ENCODE measurements around the gene ITPR2.
A peak's percentile ranks its signal among the peaks of the same experiment; 100 is the strongest.
"Not testable (repeated sequence)": the region's sequence is repeated elsewhere in the genome, so short reads cannot be mapped to it uniquely, and the experiment has no call there.

The ITPR2 gene

DNA sequence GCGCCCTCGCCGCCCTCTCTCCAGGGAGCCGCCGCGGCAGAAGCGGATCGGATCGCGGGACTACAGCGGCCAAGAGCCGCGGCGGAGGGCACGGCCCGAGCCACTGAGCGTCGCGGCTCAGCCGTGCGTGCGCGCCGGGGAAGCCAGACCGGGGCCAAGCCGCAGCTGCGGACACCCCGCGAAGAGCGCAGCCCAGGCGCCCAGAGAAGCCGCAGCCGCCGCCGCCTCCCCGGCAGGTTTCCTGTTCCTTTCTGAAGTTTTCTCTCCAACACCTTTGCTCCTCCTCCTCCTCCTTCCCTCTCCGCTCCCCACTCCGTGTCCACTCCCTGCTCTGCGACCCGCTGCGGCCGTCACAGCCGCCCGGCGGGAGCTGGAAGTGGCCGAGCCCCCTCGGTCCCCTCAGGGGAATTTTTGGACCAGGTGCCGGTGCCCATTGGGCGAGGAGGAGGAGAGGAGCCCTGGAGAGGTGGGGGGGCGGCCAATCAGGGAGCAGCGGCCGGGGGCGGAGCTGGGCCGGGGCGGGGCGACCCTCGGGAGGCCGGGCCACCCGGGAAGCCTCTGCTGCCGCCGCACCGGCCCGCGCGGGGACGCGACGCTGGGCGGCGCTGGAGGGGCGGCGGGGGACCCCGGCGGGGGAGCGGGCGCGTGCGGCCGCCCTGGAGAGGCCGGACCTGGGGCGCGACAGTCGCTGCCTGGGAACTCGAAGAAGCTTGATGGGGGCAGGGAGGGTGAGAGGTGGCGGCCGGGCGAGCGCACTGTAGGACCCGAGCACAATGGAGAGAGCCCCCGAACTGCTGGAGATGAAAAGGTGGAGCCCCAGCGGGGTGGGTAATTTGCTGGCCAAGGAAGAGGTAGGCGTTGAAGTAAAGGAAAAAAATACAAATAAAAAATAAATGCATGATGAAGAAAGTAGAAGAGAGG lies at the start of gene ITPR2:
ITPR2 (minus strand) TSS at position 373 of the 921 bp plus-strand sequence. CDS start 413 bp downstream, outside the sequence.
- DNase-seq: peak; percentile 87 to 92

GRCh38 chr12:26880625-26881024 lies 47.6 kb upstream of the ITPR2 start:
- no peak for DNase-seq

- DNase-seq: no peak
Measured at GRCh38 chr12:26878661-26879119, 45.7 kb upstream of the ITPR2 start.

- no peak for DNase-seq
Measured at GRCh38 chr12:26874501-26875296, 41.7 kb upstream of the ITPR2 start.

DNA sequence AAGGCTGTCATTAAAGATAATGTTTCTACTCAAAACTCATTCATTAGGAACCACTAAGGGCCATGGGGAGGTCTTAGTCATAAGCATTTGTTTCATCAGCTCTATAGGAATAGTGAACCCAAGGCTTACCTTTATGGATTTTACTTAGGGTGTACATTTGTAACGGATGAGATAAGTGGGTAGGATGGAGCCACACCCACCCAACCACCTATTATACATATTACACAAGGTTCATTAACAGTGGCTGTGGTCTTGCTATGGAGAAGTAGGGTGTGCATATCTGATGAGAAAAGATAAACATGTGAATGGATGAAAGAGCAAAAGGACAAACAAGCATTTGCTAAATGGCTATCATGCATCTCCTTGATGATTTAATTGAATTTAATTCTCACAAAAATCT lies 39.6 kb upstream of the ITPR2 start:
- no peak for DNase-seq

GRCh38 chr12:26871985-26872384 lies 39.0 kb upstream of the ITPR2 start:
- no peak for DNase-seq

DNA sequence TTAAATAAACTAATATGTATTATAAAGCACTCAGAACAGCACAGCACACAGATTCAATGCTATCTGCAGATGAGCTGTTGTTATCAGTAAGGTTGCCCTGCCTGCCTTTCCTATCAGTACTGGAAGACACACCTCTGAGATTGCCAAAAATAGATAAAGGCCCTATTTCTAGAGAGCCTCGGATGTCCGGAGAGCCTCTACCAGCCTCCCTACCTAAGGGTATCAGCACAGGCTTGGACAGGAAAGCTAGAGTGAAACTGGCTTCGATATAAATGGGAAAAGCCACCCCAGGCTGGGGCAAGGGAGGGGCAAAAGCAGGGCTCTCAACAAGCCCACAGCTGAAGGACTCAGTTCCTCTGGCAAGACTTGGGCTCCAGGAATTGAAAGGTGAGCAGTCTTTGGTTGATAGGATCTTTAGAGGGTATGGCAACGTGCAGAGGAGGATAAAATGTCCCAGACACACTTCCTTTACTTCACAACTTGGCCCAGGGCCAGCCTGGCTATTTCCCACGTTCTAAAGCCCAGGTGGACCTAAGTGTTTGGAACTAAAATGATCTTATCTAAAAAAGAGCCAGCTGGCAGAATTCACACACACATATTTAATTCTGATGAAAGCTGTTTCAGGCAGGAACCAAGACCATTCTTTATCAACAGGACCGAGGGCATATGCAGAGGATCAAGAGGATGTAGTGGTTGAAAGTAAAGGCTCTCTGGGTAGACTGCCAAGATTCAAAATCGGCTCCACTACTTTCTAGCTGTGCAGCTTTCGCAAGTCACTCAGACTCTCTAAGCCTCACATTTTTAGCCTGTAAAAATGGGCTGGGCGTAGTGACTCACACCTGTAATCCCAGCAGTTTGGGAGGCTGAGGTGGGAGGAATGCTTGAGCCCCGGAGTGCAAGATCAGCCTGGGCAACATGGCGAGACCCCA lies 37.8 kb upstream of the ITPR2 start:
- no peak for DNase-seq

GRCh38 chr12:26869908-26870459 lies 37.0 kb upstream of the ITPR2 start:
- no peak for DNase-seq

DNA sequence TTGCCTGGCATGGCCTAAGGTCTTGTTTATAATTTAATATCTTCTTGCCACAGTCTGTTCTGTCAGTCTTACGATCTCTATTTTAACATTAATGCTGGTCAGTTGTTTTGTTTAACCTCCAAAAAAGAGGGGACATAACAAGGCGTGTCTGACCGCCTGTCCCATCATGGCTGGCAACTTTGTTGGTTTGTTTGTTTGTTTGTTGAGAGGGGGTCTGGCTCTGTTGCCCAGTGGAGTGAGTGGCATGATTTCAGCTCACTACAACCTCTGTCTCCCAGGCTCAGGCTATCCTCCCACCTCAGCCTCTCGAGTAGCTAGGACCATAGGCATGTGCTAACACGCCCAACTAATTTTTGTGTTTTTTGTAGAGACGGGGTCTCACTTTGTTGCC lies 36.1 kb upstream of the ITPR2 start:
- DNase-seq: no peak

DNA sequence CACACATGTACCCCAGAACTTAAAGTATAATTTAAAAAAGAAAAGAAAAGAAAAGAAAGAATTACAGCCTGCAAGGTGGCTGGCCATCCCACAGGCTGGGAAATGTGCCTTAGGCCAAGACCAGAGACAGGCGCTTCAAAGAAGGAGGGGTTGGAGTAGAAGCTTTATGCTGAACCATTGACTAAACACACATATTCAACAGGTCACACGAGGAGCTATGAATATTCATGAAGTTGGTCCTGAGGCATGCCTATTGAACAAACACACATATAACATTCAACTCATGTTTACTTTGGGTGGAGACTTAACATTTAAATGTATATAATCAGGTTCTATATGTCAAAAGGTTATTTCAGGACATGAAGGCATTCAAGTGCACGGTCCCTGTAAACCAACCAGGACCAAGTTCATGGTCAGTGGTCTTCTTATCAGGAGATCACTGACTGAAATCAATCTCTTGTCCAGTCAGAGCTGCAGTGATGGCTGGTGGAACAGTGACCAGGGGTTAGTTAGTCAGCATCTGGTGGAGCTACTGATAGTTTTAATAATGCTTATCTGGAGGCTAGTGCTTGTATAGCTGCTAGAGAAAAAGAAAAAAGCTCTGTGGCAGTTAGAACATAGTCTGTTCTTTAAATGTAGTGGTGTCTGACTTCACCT lies 35.6 kb upstream of the ITPR2 start:
- DNase-seq: no peak

DNA sequence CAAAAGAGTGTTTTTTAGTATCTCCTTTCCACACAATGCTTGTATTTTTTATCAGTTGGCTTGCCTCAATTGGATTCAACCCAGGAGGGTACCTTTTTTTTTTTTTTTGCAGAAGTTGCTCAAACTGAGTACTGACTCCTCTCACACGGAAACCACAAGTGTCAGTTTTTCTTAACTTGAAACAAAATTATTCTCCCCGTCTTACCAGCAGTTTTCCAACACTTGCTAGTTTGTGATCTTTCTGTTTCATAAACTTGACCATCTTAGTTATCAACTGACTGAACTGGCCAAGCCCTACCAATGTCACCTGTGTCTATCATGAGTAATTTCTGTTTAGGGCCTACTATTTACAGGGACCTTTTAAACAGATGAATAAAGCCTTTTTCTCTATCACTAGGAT lies 34.1 kb upstream of the ITPR2 start:
- no peak for DNase-seq

GRCh38 chr12:26863515-26863914 lies 30.5 kb upstream of the ITPR2 start:
- no peak for DNase-seq

- not testable (repeated sequence) for DNase-seq
Measured at GRCh38 chr12:26862787-26863186, 29.8 kb upstream of the ITPR2 start.

DNA sequence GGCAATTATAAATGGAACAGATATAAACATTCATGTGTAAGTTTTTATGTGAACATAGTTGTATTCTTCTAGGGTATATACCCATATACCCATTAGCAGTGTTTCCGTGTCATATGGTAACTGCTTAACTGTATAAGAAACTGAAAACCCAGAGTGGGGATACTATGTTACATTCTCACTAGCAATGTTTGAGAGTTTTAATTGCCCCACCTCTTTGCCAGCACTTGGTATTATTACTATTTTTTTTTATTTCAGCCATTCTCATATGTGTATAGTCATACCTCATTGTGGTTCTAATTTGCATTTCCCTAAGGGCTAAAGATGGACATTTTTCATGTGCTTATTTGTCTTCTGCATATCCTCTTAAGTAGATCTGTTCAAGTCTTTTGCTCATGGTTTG lies 28.7 kb upstream of the ITPR2 start:
- DNase-seq: no peak

- DNase-seq: no peak
Measured at GRCh38 chr12:26857465-26858176, 24.6 kb upstream of the ITPR2 start.

DNA sequence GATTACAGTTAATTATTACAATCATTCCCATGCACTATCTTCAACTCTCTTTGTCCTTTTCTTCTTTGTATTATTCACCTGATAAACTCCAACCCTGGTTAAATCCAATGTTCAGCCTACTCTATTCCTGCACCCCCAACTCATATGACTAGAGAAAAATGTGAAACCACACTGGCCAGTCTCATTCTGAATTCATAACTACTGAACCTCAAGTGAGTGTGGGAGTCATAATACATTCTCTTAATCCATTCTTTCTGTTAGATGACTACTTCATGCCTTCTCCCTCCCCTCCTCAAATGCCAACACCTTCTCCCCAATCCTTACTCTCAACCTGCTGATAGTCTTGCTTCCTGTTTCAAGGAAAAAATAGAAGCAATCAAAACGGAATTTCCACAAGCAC lies 22.3 kb upstream of the ITPR2 start:
- DNase-seq: no peak

DNA sequence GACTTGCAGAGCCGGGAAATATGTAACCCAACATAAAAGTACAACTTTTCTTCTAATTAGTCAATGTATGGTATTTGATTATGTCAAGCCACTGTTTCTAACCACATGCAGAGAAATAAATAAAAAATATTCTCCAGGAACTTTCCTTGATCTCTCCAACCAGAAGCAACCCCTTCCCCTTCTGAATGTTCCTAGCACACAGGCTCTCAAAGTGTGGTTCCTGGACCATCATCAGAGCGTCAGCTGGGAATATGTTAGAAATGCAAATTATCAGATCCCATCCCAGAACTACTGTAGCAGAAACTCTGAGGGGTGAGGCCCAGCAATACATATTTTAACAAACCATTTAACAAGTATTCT lies 21.0 kb upstream of the ITPR2 start:
- DNase-seq: no peak

DNA sequence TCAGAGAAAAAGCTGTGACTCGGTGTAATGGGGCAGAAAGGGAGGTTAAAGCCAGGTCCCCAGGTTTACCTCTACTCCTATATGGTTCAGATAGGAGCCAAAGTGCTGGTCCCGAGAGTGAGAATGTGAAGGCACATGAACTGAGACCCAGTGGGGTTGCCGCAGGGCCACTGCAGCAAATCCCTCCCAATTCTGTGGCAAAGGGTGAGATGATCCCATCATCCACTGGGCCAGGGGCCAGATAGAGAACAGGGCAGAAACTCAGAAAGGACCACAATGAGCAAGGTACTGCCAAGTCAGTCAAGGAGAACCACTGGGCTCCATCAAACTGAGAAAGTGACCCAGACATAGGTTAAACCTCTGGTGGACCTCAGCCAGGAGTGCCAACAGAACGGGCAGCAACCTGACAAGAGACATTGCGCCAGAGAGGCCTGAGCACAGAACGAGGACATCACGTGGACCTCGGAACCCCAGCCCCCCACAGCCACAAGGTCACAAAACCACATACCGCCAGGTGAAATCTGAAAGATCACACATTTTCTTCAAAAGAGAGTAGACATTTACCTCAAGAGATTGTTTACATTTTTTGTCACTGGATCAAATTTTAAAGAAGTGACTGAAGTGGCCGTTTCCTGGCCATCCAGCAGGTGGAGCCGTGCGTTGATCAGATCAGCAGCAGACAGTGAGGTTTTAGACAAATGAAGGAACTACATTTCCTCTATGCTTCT lies 20.5 kb upstream of the ITPR2 start:
- DNase-seq: peak; percentile 56 to 64

- no peak for DNase-seq
Measured at GRCh38 chr12:26851031-26851809, 18.2 kb upstream of the ITPR2 start.
